Neural cell (in vitro differentiated cells): ENCODE measurements around the gene IFI44.

Experiments used
- EP300 ChIP-seq: fragments of 450-650 bp; conservative IDR thresholded peaks from 2 replicates; pipeline ENCODE4 v1.6.1; 2014; ENCODE audit warnings: antibody characterized with exemption, mild to moderate bottlenecking, moderate library complexity; ENCODE audit not compliant: poor library complexity, severe bottlenecking
- EZH2 ChIP-seq: fragments of 200-600, 300-800 bp; shearing (Covaris generic), sonication (generic); IDR thresholded peaks from 2 replicates; pipeline ENCODE4 v1.6.1; 2014; ENCODE audit warnings: antibody characterized with exemption, low read length, borderline replicate concordance, mild to moderate bottlenecking; ENCODE audit not compliant: insufficient read depth, poor library complexity, severe bottlenecking
- MXI1 ChIP-seq: fragments of 450-650 bp; conservative IDR thresholded peaks from 2 replicates; pipeline ENCODE4 v1.6.1; 2014; ENCODE audit warnings: antibody characterized with exemption, mild to moderate bottlenecking; ENCODE audit not compliant: poor library complexity, severe bottlenecking
- POLR2AphosphoS5 ChIP-seq: IDR thresholded peaks from 2 replicates; pipeline ENCODE4 v1.6.1; 2012
- RAD21 ChIP-seq: fragments of 450-650 bp; conservative IDR thresholded peaks from 2 replicates; pipeline ENCODE4 v1.6.1; 2014; ENCODE audit warnings: antibody characterized with exemption, mild to moderate bottlenecking, moderate library complexity
- REST ChIP-seq: IDR thresholded peaks from 2 replicates; pipeline ENCODE4 v1.6.1; 2012; ENCODE audit warnings: borderline replicate concordance
- SMC3 ChIP-seq: fragments of 450-650 bp; conservative IDR thresholded peaks from 2 replicates; pipeline ENCODE4 v1.6.1; 2014; ENCODE audit warnings: antibody characterized with exemption, mild to moderate bottlenecking, moderate library complexity; ENCODE audit not compliant: poor library complexity
- TAF1 ChIP-seq: IDR thresholded peaks from 2 replicates; pipeline ENCODE4 v1.6.1; 2012; ENCODE audit warnings: low read depth
- TF ChIP-seq, protein P1 (sequence below): fragments of 450-650 bp; IDR thresholded peaks from 2 replicates; pipeline ENCODE4 v1.5.1; 2014; ENCODE audit warnings: antibody characterized with exemption, mild to moderate bottlenecking, moderate library complexity; ENCODE audit not compliant: poor library complexity, severe bottlenecking

DNA sequence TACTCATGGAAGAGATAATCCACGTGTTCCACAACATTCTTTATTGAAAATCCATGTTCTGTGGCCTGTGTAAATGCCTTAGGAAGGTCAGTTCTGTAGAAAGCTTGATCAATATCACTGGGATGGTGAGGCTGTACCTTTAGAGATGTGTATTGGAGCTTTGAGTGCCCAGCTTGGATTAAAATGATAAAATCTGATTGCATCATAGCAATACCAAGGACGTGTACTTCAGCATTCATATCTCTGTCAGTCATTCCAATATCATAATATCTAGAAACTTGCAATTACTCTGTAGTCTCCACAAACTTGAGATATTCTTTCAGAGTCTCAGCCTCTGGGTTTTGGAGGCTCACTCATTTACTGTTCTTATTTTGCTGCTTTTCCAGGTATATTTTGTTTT, 31.6 kb downstream of the IFI44 start:
- TF ChIP-seq POLR2AphosphoS5, result no peak
- TF ChIP-seq, protein P1, sequence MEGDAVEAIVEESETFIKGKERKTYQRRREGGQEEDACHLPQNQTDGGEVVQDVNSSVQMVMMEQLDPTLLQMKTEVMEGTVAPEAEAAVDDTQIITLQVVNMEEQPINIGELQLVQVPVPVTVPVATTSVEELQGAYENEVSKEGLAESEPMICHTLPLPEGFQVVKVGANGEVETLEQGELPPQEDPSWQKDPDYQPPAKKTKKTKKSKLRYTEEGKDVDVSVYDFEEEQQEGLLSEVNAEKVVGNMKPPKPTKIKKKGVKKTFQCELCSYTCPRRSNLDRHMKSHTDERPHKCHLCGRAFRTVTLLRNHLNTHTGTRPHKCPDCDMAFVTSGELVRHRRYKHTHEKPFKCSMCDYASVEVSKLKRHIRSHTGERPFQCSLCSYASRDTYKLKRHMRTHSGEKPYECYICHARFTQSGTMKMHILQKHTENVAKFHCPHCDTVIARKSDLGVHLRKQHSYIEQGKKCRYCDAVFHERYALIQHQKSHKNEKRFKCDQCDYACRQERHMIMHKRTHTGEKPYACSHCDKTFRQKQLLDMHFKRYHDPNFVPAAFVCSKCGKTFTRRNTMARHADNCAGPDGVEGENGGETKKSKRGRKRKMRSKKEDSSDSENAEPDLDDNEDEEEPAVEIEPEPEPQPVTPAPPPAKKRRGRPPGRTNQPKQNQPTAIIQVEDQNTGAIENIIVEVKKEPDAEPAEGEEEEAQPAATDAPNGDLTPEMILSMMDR, result no peak
- no peak for TF ChIP-seq EZH2
- TF ChIP-seq REST, result no peak
- TF ChIP-seq EP300, result no peak
- no peak for TF ChIP-seq RAD21
- no peak for TF ChIP-seq MXI1
- TF ChIP-seq SMC3, result no peak
- TF ChIP-seq TAF1, result no peak
